HCT116 (cell line): ENCODE results near the gene ZSCAN5C. TPM values are rescaled to one million over a fixed set of nuclear protein-coding genes. Genes with fewer than 3 reads are reported as not detected.

ENCODE experiments used
- ATAC-seq: fragments of 200-7000 bp; cut with Tn5 transposase; 2 replicates; pipeline ENCODE4 v1.9.1; 2020; ENCODE audit warnings: mild to moderate bottlenecking, moderate library complexity
- BruUV-seq: library from RNA; stranded (reverse); fragments of 400-500 nt; replicated peaks from 2 replicates; lab custom pipeline; 2021; lab: Mats Ljungman, UMichigan
- CTCF ChIA-PET: fragments of 300-600 bp; sonication (Branson Sonifier 250); formaldehyde crosslinking; loops from one replicate; lab custom pipeline; 2021; ENCODE audit warnings: antibody characterized with exemption; lab: Charles Lee
- POLR2A ChIA-PET: fragments of 300-600, 350-600 bp; sonication (Branson Sonifier 250); formaldehyde crosslinking; loops from one replicate; lab custom pipeline; 2021; ENCODE audit warnings: antibody characterized with exemption; lab: Charles Lee
- RAD21 ChIA-PET, 2 experiments: fragments of 300-600 bp; sonication (Branson Sonifier 250); formaldehyde crosslinking; loops; one replicate each; lab custom pipeline; 2023; ENCODE audit warnings: low total read pairs in 2 of 2; ENCODE audit not compliant: uncharacterized antibody in 2 of 2, unreplicated experiment in 2 of 2, low non-redundant PET in 1 of 2; lab: Charles Lee
- DNase-seq: peaks from one replicate; pipeline ENCODE4 v3.0.0-alpha.2; 2010; ENCODE audit warnings: low read depth, low spot score
- H2AFZ ChIP-seq: fragments of 200-600 bp; shearing (Covaris generic), sonication (generic); 2 replicates; pipeline ENCODE4 v1.6.1; 2017; ENCODE audit warnings: low read depth, mixed run types, mixed read lengths, antibody characterized with exemption, low read length; ENCODE audit not compliant: poor library complexity, severe bottlenecking
- H3K27ac ChIP-seq: 2 replicates; pipeline ENCODE4 v1.5.1; 2012; ENCODE audit warnings: low read depth, low read length
- H3K27me3 ChIP-seq: fragments of 200-600 bp; sonication (generic); 2 replicates; pipeline ENCODE4 v1.6.1; 2016; ENCODE audit warnings: mixed run types, low read length, mixed read lengths; ENCODE audit not compliant: insufficient read depth
- H3K36me3 ChIP-seq, 2 experiments: fragments of 200-500 bp in 1 of 2; fragments of 200-600 bp in 1 of 2; sonication (Bioruptor generic) in 1 of 2; sonication (generic) in 1 of 2; 2 replicates each; pipeline versions ENCODE4 v1.5.1 to v1.6.1; 2014 to 2016; ENCODE audit warnings: low read length in 2 of 2, inconsistent platforms in 1 of 2, mixed read lengths in 1 of 2, mixed run types in 1 of 2; ENCODE audit not compliant: insufficient read depth in 2 of 2, control insufficient read depth in 1 of 2
- H3K4me1 ChIP-seq, 2 experiments: fragments of 200-600 bp in 1 of 2; sonication (generic) in 1 of 2; 2 replicates each; pipeline versions ENCODE4 v1.5.1 to v1.6.1; 2012 to 2017; ENCODE audit warnings: low read length in 2 of 2, inconsistent platforms in 1 of 2, mild to moderate bottlenecking in 1 of 2, mixed read lengths in 1 of 2, mixed run types in 1 of 2, moderate library complexity in 1 of 2; ENCODE audit not compliant: insufficient read depth in 2 of 2, control insufficient read depth in 1 of 2
- H3K4me2 ChIP-seq: fragments of 200-600 bp; sonication (generic); 2 replicates; pipeline ENCODE4 v1.6.1; 2017; ENCODE audit warnings: mixed run types, low read length, mixed read lengths
- H3K4me3 ChIP-seq, 2 experiments: fragments of 200-600 bp in 1 of 2; sonication (generic) in 1 of 2; replicated peaks in 1 of 2; 2 replicates each; pipeline ENCODE4 v1.5.1; 2011 to 2016; ENCODE audit warnings: low read length in 2 of 2, control low read depth in 1 of 2, low read depth in 1 of 2, mild to moderate bottlenecking in 1 of 2, mixed read lengths in 1 of 2, mixed run types in 1 of 2
- H3K79me2 ChIP-seq: fragments of 200-600 bp; sonication (generic); 2 replicates; pipeline ENCODE4 v1.6.1; 2017; ENCODE audit warnings: mild to moderate bottlenecking, mixed run types, low read length, moderate library complexity, mixed read lengths; ENCODE audit not compliant: insufficient read depth
- H3K9ac ChIP-seq: fragments of 200-600 bp; sonication (generic); 2 replicates; pipeline ENCODE4 v1.6.1; 2016; ENCODE audit warnings: low read length, mixed read lengths
- H3K9me2 ChIP-seq: fragments of 200-600 bp; sonication (generic), shearing (Covaris generic); 2 replicates; pipeline ENCODE4 v1.6.1; 2017; ENCODE audit warnings: mixed run types, mild to moderate bottlenecking, moderate library complexity; ENCODE audit not compliant: insufficient read depth
- H3K9me3 ChIP-seq, 2 experiments: fragments of 200-500 bp in 1 of 2; fragments of 200-600 bp in 1 of 2; sonication (Bioruptor generic) in 1 of 2; sonication (generic) in 1 of 2; 2 replicates each; pipeline ENCODE4 v1.6.1; 2014 to 2017; ENCODE audit warnings: low read length in 2 of 2, mixed read lengths in 2 of 2, inconsistent platforms in 1 of 2, low read depth in 1 of 2, mild to moderate bottlenecking in 1 of 2, mixed run types in 1 of 2, moderate library complexity in 1 of 2; ENCODE audit not compliant: control insufficient read depth in 1 of 2, insufficient read depth in 1 of 2
- H4K20me1 ChIP-seq: fragments of 200-600 bp; sonication (generic), shearing (Covaris generic); 2 replicates; pipeline ENCODE4 v1.6.1; 2017; ENCODE audit warnings: mixed run types, mild to moderate bottlenecking, moderate library complexity; ENCODE audit not compliant: insufficient read depth
- ATF3 ChIP-seq: IDR thresholded peaks from 2 replicates; pipeline ENCODE4 v1.6.1; 2012
- CBX3 ChIP-seq: IDR thresholded peaks from 2 replicates; pipeline ENCODE4 v1.6.1; 2012; ENCODE audit warnings: low read depth
- CEBPB ChIP-seq: IDR thresholded peaks from 2 replicates; pipeline ENCODE4 v1.6.1; 2012; ENCODE audit warnings: low read depth
- EGR1 ChIP-seq: IDR thresholded peaks from 2 replicates; pipeline ENCODE4 v1.6.1; 2012; ENCODE audit warnings: low read depth
- ELF1 ChIP-seq: IDR thresholded peaks from 2 replicates; pipeline ENCODE4 v1.6.1; 2012; ENCODE audit warnings: low read depth, borderline replicate concordance
- EZH2 ChIP-seq: fragments of 200-600 bp; sonication (generic); IDR thresholded peaks from 2 replicates; pipeline ENCODE4 v1.6.1; 2017; ENCODE audit warnings: antibody characterized with exemption, mixed run types
- EZH2phosphoT487 ChIP-seq: fragments of 200-600 bp; IDR thresholded peaks from 2 replicates; pipeline ENCODE4 v1.6.1; 2018; ENCODE audit warnings: antibody characterized with exemption, borderline replicate concordance
- MAX ChIP-seq: IDR thresholded peaks from 2 replicates; pipeline ENCODE4 v1.6.1; 2012
- POLR2A ChIP-seq: IDR thresholded peaks from 2 replicates; pipeline ENCODE4 v1.7.0; 2011; ENCODE audit warnings: borderline replicate concordance; ENCODE audit not compliant: insufficient read depth, insufficient read length; ENCODE audit errors: extremely low read depth
- POLR2AphosphoS5 ChIP-seq: IDR thresholded peaks from 2 replicates; pipeline ENCODE4 v1.6.1; 2011; ENCODE audit warnings: mild to moderate bottlenecking, low read depth, low read length, moderate library complexity
- RAD21 ChIP-seq: IDR thresholded peaks from 2 replicates; pipeline ENCODE4 v1.6.1; 2012; ENCODE audit warnings: low read depth, mild to moderate bottlenecking
- REST ChIP-seq: IDR thresholded peaks from 2 replicates; pipeline ENCODE4 v1.6.1; 2012; ENCODE audit warnings: low read depth
- SIN3A ChIP-seq: IDR thresholded peaks from 2 replicates; pipeline ENCODE4 v1.6.1; 2012; ENCODE audit warnings: low read depth
- SP1 ChIP-seq: IDR thresholded peaks from 2 replicates; pipeline ENCODE4 v1.6.1; 2012; ENCODE audit warnings: low read depth
- SRF ChIP-seq: IDR thresholded peaks from 2 replicates; pipeline ENCODE4 v1.6.1; 2012; ENCODE audit warnings: low read depth
- TCF7L2 ChIP-seq: IDR thresholded peaks from 2 replicates; pipeline ENCODE4 v1.7.0; 2011; ENCODE audit warnings: borderline replicate concordance, inconsistent platforms; ENCODE audit not compliant: insufficient read depth, insufficient read length; ENCODE audit errors: extremely low read depth
- YY1 ChIP-seq: IDR thresholded peaks from 2 replicates; pipeline ENCODE4 v1.6.1; 2011; ENCODE audit warnings: low read length, low read depth, moderate library complexity, mild to moderate bottlenecking; ENCODE audit not compliant: insufficient replicate concordance; ENCODE audit errors: extremely low read depth
- intact Hi-C: fragments of 100-400 bp; cut with micrococcal nuclease; formaldehyde crosslinking; loops from 2 replicates; pipeline ENCODE4 v1.10.0; 2022
- total RNA-seq: library from RNA; stranded (reverse); gene quantifications from one replicate; pipeline ENCODE4 v1.2.1, GENCODE V29; 2021; ENCODE audit not compliant: unreplicated experiment
- TF ChIP-seq, protein P1 (sequence below), 3 experiments: fragments of 200-600 bp in 1 of 3; sonication (generic) in 1 of 3; IDR thresholded peaks in 2 of 3; conservative IDR thresholded peaks in 1 of 3; 2 replicates each; pipeline ENCODE4 v1.5.1; 2012 to 2017; ENCODE audit warnings: low read depth in 2 of 3, low read length in 2 of 3, antibody characterized with exemption in 1 of 3, borderline replicate concordance in 1 of 3, control low read depth in 1 of 3, mild to moderate bottlenecking in 1 of 3, mixed read lengths in 1 of 3, mixed run types in 1 of 3, moderate library complexity in 1 of 3; ENCODE audit not compliant: insufficient read depth in 1 of 3
- TF ChIP-seq, protein P2 (sequence below): IDR thresholded peaks from 2 replicates; pipeline ENCODE4 v1.6.1; 2011; ENCODE audit warnings: mild to moderate bottlenecking, low read length, moderate library complexity; ENCODE audit not compliant: insufficient replicate concordance; ENCODE audit errors: extremely low read depth

ZSCAN5C gene
- total RNA-seq, 1 experiment from 2014 or later = not detected

- Histone ChIP-seq H3K79me2 (no peaks in the 10 kb centered on the region), H3K9ac (no peak overlapping the region), H3K4me2 (no peak overlapping the region), H2AFZ (no peak overlapping the region), H3K27me3 (no peaks in the 10 kb centered on the region; the same call in 1 of the 2 replicates), H3K4me1 (no peaks in the 10 kb centered on the region), H3K9me3 (no peaks in the 10 kb centered on the region), H3K9me2 (no peaks in the 10 kb centered on the region), H3K4me3 (no peak overlapping the region), H4K20me1 (no peaks in the 10 kb centered on the region), H3K27ac (no peak overlapping the region), H3K36me3 (no peaks in the 10 kb centered on the region)
- CTCF ChIA-PET = interaction anchor here (1.0 kb wide), 1 partner anchor 118 kb away, joined by 3 read pairs; no protein-coding TSS in a partner anchor
- RAD21 ChIA-PET = no interaction called here
- intact Hi-C loops = no loop called here
- DNase-seq (no peak), ATAC-seq (no peak)
- no peak for TF ChIP-seq SP1
- TF ChIP-seq ELF1 = no peak
- TF ChIP-seq, protein P1, sequence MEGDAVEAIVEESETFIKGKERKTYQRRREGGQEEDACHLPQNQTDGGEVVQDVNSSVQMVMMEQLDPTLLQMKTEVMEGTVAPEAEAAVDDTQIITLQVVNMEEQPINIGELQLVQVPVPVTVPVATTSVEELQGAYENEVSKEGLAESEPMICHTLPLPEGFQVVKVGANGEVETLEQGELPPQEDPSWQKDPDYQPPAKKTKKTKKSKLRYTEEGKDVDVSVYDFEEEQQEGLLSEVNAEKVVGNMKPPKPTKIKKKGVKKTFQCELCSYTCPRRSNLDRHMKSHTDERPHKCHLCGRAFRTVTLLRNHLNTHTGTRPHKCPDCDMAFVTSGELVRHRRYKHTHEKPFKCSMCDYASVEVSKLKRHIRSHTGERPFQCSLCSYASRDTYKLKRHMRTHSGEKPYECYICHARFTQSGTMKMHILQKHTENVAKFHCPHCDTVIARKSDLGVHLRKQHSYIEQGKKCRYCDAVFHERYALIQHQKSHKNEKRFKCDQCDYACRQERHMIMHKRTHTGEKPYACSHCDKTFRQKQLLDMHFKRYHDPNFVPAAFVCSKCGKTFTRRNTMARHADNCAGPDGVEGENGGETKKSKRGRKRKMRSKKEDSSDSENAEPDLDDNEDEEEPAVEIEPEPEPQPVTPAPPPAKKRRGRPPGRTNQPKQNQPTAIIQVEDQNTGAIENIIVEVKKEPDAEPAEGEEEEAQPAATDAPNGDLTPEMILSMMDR (IDR thresholded peaks at IDR 0.05 in 2 of 3, conservative IDR thresholded peaks at IDR 0.05 in 1 of 3; ENCODE audit: borderline replicate concordance in 1 of 3, insufficient read depth in 1 of 3, low read depth in 2 of 3, low read length in 2 of 3) = no peak
- TF ChIP-seq EZH2phosphoT487 = no peak
- TF ChIP-seq ATF3 = no peak
- no peak for TF ChIP-seq REST
- TF ChIP-seq POLR2A = no peak
- no peak for TF ChIP-seq EZH2
- no peak for TF ChIP-seq RAD21
- TF ChIP-seq CEBPB = no peak
- no peak for TF ChIP-seq TCF7L2
- no peak for TF ChIP-seq POLR2AphosphoS5
- TF ChIP-seq SRF = no peak
- no peak for TF ChIP-seq EGR1
- no peak for TF ChIP-seq YY1
- no peak for TF ChIP-seq CBX3
- TF ChIP-seq MAX = no peak
- no peak for TF ChIP-seq SIN3A
- TF ChIP-seq, protein P2, sequence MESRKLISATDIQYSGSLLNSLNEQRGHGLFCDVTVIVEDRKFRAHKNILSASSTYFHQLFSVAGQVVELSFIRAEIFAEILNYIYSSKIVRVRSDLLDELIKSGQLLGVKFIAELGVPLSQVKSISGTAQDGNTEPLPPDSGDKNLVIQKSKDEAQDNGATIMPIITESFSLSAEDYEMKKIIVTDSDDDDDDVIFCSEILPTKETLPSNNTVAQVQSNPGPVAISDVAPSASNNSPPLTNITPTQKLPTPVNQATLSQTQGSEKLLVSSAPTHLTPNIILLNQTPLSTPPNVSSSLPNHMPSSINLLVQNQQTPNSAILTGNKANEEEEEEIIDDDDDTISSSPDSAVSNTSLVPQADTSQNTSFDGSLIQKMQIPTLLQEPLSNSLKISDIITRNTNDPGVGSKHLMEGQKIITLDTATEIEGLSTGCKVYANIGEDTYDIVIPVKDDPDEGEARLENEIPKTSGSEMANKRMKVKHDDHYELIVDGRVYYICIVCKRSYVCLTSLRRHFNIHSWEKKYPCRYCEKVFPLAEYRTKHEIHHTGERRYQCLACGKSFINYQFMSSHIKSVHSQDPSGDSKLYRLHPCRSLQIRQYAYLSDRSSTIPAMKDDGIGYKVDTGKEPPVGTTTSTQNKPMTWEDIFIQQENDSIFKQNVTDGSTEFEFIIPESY = no peak
- POLR2A ChIA-PET = no interaction called here
- BruUV-seq = no TSS peak
Measured at GRCh38 chr19:56193981-56194640, 8.0 kb upstream of the ZSCAN5C start.
